Neural crest cell (in vitro differentiated cells): ENCODE data around the gene RBM44. TPM values are rescaled to one million over a fixed set of nuclear protein-coding genes. Genes with fewer than 3 reads are reported as not detected.

ENCODE experiments used
- DNase-seq: peaks from one replicate; pipeline ENCODE4 v3.0.0; 2021; ENCODE audit warnings: low read depth, mixed read lengths, low spot score
- H3K27ac Mint-ChIP-seq: one replicate; pipeline ENCODE4 v1.8.0; 2021; ENCODE audit warnings: mild to moderate bottlenecking, mixed read lengths; ENCODE audit not compliant: unreplicated experiment
- H3K27me3 Mint-ChIP-seq: 2 replicates; pipeline ENCODE4 v1.8.0; 2021; ENCODE audit warnings: low read depth, mild to moderate bottlenecking, mixed read lengths
- H3K36me3 Mint-ChIP-seq: 2 replicates; pipeline ENCODE4 v1.8.0; 2021; ENCODE audit warnings: low read depth, mild to moderate bottlenecking, mixed read lengths
- H3K4me1 Mint-ChIP-seq: 2 replicates; pipeline ENCODE4 v1.8.0; 2021; ENCODE audit warnings: mixed read lengths
- H3K4me3 Mint-ChIP-seq: one replicate; pipeline ENCODE4 v1.8.0; 2021; ENCODE audit warnings: mild to moderate bottlenecking, mixed read lengths
- H3K9me3 Mint-ChIP-seq: 2 replicates; pipeline ENCODE4 v1.8.0; 2021; ENCODE audit warnings: mixed read lengths
- total RNA-seq: library from RNA; stranded (reverse); gene quantifications from 2 replicates; pipeline ENCODE4 v1.2.1, GENCODE V29; 2021
- TF ChIP-seq, protein P1 (sequence below): fragments of 200-600 bp; sonication (generic); conservative IDR thresholded peaks from 2 replicates; pipeline ENCODE4 v1.5.0; 2021; ENCODE audit warnings: antibody characterized with exemption, mild to moderate bottlenecking

The RBM44 gene
- total RNA-seq, 1 donor from 2014 or later: 0.42 TPM

DNA sequence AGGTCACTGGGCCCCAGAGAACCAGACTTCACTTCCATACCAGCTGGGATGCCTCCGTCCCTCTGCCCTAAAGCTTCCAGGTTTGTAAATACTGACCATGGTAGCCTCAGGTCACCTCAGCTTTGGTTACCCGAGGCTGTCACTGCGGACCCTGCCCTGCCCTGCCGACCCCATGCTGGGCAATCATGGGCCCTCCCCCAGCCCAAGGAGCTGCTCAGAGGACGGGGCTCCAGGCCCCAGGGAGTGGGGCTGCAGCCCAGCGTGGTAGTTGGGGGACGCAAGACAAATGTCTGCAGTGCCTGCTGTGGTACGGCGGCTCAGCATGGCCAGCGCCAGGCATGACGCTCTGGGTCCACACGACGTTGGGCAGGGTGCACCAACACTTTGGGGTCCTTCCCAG, 86.1 kb downstream of the RBM44 start:
- TF ChIP-seq, protein P1, sequence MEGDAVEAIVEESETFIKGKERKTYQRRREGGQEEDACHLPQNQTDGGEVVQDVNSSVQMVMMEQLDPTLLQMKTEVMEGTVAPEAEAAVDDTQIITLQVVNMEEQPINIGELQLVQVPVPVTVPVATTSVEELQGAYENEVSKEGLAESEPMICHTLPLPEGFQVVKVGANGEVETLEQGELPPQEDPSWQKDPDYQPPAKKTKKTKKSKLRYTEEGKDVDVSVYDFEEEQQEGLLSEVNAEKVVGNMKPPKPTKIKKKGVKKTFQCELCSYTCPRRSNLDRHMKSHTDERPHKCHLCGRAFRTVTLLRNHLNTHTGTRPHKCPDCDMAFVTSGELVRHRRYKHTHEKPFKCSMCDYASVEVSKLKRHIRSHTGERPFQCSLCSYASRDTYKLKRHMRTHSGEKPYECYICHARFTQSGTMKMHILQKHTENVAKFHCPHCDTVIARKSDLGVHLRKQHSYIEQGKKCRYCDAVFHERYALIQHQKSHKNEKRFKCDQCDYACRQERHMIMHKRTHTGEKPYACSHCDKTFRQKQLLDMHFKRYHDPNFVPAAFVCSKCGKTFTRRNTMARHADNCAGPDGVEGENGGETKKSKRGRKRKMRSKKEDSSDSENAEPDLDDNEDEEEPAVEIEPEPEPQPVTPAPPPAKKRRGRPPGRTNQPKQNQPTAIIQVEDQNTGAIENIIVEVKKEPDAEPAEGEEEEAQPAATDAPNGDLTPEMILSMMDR: no peak
- no peak overlapping the region for H3K27ac Mint-ChIP-seq
- H3K4me1 Mint-ChIP-seq: peaks cover 18% of the 10 kb centered on the region
- H3K27me3 Mint-ChIP-seq: no peaks in the 10 kb centered on the region
- no peak for DNase-seq
- H3K36me3 Mint-ChIP-seq: no peaks in the 10 kb centered on the region
- no peaks in the 10 kb centered on the region for H3K9me3 Mint-ChIP-seq
- H3K4me3 Mint-ChIP-seq: no peak overlapping the region

DNA sequence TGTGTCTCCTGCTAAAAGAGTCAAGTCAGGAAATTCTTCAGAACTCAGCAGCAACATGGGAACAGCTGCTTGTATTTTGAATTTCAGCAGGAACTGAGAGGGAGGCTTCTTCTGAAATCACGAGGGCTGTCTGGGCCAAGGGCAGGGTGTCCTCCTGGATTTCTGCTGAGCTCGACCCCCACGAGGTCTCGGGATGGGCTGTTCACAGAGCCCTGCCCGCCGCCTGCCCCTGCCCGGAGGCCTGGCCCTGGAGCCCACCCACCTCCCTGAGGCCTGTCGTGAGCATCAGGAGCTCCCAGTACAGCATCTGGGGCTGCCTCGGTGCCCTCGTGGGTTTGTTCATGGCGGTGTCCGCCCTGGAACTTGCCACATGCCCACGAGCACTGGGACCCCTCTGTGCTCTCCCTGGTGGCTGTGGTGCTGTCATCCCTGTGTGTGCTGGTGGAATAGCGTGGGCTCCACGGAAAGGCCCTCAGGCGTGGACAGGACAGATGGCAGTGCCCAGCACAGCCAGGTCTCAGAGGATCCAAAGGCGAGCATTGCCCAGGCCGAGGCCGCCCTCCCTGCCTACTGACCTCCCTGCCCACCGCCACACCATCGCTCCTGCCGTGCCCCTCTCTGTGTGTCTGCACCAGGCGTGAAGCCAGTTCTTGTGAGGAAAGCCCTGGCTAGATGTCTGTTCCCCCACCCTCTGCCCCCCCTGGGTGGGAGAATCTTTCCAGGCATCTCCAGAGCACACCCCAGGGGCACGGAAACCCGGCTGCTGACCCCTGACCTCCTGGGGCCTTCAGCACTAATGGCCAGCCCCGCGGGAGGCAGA, 86.7 kb downstream of the RBM44 start:
- H3K27ac Mint-ChIP-seq: no peak overlapping the region
- H3K4me1 Mint-ChIP-seq: peaks cover 18% of the 10 kb centered on the region
- TF ChIP-seq, protein P1: no peak
- H3K27me3 Mint-ChIP-seq: no peaks in the 10 kb centered on the region
- no peak overlapping the region for H3K4me3 Mint-ChIP-seq
- no peaks in the 10 kb centered on the region for H3K36me3 Mint-ChIP-seq
- DNase-seq: peak; percentile 25
- no peaks in the 10 kb centered on the region for H3K9me3 Mint-ChIP-seq

DNA sequence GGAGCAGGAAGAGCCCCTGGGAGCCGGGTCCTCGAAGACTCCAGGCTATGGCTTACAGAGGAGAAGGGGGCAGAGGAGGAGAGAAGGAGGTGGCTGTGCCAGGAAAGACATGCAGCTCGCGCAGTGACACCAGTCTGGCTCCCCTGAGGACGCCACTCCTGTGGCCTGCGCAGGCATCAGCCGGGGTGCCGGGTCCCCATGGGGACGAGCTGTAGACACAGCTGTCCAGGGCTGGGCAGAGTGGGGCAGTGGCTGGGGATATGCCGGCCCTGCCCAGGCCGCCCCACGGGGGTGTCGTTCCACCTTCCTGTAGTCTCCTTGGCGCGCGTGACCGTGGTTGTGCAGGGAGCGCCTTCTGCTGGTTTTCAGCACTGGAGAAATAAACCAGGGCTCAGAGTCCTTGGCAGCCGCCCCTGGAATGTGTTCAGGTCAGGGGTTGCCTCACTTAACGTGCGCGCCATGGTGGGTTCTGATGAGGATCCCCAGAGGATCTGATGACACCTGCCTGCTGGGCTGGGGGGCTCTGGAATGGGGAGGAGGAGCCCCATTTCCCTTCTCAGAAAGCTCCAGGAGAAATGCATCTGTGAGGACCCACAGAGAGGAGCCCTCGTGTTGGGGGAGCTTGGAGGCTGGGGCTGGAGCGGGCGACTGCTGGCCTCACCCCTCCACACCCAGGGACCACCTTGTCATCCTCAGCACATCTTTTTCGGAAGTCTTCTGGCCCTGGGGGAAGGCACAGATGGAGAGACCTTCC, 87.5 kb downstream of the RBM44 start:
- Mint-ChIP-seq H3K9me3 (no peaks in the 10 kb centered on the region), H3K4me3 (no peak overlapping the region), H3K36me3 (no peaks in the 10 kb centered on the region), H3K27ac (no peak overlapping the region), H3K4me1 (peaks cover 24% of the 10 kb centered on the region), H3K27me3 (no peaks in the 10 kb centered on the region)
- TF ChIP-seq, protein P1: no peak
- no peak for DNase-seq

DNA sequence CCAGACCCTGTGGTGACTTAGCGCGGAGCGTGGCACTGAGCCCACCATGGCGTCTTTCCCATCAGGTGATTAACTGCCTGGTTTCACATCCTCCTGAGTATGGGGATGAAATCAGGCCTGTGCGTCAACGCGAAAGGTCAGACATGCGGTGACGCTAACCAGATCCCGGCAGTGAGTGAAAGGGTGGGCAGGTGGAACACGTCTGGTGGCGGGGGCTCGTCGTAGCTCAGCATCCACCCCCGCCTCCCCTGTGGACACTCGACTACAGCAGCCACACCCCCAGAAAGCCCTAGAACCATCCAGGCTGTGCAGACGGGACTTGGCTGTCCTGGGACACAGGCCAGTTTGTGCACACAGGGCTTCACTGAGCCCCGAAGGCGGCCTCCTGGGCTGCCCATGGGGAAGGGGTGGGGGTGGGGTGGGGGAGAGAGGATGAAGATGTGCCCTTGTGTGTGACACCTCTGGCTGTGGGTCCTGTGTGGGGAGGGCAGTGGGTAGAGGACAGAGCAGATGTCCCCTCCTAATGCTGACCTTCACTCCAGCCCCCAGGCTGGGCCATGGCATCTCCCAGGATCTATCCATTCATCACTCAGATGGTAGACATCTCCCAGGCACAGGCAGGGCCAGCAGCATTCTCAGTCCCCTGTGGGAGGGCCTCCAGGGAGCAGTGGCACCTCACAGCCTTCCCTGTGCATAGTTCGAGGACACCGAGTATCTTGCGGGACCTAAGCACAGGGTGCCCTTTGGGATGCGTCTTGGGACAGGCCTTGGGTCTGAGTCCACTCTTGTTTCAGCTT, 88.3 kb downstream of the RBM44 start:
- Mint-ChIP-seq H3K4me1 (peaks cover 24% of the 10 kb centered on the region), H3K9me3 (no peaks in the 10 kb centered on the region), H3K27me3 (no peaks in the 10 kb centered on the region), H3K4me3 (no peak overlapping the region), H3K27ac (peak overlapping the region; percentile 62), H3K36me3 (no peaks in the 10 kb centered on the region)
- TF ChIP-seq, protein P1: no peak
- DNase-seq: no peak

DNA sequence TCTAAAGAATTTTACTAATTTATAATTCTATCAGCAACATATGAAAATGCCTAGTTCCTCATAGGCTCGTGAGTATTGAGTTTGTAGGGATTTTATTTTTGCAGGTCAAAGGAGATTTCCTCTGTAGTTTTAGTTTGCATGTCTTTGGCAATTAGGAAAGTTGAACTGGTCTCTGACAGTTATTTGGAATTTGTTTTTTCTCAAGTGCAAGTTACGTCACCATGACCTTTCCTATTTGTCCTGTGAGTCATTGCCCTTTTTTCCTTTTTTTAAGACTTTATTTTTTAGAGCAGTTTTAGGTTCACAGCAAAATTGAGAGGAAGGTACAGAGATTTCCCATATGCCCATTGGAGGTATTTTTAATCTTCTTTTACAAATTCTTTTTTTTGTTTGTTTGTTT, 89.8 kb downstream of the RBM44 start:
- no peak overlapping the region for H3K4me3 Mint-ChIP-seq
- H3K4me1 Mint-ChIP-seq: peaks cover 34% of the 10 kb centered on the region
- TF ChIP-seq, protein P1: no peak
- H3K27me3 Mint-ChIP-seq: no peaks in the 10 kb centered on the region
- H3K36me3 Mint-ChIP-seq: no peaks in the 10 kb centered on the region
- no peak for DNase-seq
- H3K27ac Mint-ChIP-seq: no peak overlapping the region
- no peaks in the 10 kb centered on the region for H3K9me3 Mint-ChIP-seq
